ENCODE results near the gene MEIS1.

Gene MEIS1

DNA sequence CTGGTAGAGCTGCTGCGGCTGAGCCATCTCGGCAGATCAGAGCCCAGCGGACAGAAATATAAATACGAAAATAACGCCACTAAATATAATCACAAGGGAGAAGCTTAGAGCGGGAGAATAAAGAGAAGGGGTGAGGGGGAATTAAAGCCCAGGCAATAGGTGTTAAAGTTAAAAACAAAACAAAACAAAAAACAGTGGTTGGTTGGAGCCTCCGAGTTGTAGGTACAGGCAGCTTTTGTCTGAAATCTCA, 1.3 kb upstream of the MEIS1 start:
- DNase-seq (ENCODE audit: insufficient read length) (no peak), FAIRE-seq (no peak)
- TF ChIP-seq POLR2AphosphoS5 (IDR thresholded peaks at IDR 0.05; ENCODE audit: low read depth, low read length): no peak

DNA sequence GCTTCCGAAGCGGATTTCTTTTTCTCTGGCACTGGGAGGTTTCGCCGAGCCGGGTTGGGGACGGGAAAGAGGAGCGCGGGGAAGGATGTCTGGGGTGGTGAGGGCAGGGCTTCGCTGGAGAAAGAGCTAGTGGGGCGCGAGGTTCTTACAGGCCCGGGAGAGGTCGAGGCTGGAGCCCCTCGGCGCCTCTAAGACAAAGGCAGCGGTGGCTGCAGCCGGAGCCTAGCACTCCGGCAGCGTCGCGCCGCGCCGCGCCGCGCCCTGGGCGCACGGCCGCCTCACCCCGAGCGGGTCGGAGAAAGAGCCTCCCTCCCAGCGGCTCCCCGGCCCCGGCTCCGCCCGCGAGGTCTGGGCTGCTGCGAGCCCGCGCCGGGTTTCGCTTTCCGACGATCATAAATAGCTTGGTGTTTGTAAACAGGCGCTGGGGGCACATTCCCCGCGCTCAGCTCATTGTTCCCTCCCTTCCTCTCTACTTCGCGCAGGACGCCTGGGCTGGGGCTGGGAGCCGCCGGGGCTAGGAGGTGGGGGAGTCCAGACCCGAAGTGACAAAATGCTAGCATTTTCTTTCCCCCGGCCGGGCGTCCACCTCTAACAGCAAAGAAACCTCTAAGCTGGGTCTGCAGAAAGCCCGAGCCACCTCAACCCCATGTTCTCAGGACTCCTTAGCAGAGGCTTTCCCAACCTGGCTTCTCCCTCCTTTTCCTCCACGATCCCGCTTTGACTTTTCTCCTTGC, 813 bp upstream of the MEIS1 start:
- TF ChIP-seq POLR2A (IDR thresholded peaks at IDR 0.05; ENCODE audit: low read depth, low read length): no peak
- no peak for TF ChIP-seq POLR2AphosphoS5 (IDR thresholded peaks at IDR 0.05; ENCODE audit: low read depth, low read length)
- no peak for TF ChIP-seq TAF1 (IDR thresholded peaks at IDR 0.05; ENCODE audit: borderline replicate concordance, low read depth, low read length)
- FAIRE-seq: no peak
- no peak for DNase-seq (ENCODE audit: insufficient read length)

DNA sequence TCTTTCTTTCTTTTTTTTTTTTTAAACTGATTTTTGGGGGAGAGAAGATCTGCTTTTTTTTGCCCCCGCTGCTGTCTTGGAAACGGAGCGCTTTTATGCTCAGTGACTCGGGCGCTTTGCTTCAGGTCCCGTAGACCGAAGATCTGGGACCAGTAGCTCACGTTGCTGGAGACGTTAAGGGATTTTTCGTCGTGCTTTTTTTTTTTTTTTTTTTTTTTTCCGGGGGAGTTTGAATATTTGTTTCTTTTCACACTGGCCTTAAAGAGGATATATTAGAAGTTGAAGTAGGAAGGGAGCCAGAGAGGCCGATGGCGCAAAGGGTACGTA, 587 bp downstream of the MEIS1 start:
- FAIRE-seq (no peak), DNase-seq (ENCODE audit: insufficient read length) (no peak)
- no peak for TF ChIP-seq POLR2A (IDR thresholded peaks at IDR 0.05; ENCODE audit: low read depth, low read length)
- no peak for TF ChIP-seq POLR2AphosphoS5 (IDR thresholded peaks at IDR 0.05; ENCODE audit: low read depth, low read length)
- TF ChIP-seq TAF1 (IDR thresholded peaks at IDR 0.05; ENCODE audit: borderline replicate concordance, low read depth, low read length): no peak

DNA sequence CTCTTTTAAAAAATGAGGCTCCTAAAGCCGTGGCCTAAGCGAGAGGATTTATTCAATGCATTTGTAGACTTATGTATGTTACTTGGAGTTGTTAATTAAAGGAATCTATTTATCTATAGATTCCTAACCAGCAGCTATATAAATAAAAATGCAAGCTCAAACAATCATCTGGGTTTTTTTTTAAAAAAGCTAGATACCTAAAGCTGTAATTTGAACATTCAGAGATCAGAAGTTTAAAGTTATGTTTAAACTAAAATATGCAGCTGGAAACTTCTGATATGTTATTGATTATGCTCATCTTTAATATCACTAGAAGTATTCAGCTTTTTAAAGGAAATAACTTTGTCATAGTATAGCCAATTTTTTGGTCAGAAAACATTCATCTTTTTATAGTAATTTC, 1.0 kb downstream of the MEIS1 start:
- no peak for DNase-seq (ENCODE audit: insufficient read length)
- FAIRE-seq: no peak
- TF ChIP-seq POLR2AphosphoS5 (IDR thresholded peaks at IDR 0.05; ENCODE audit: low read depth, low read length): no peak
- TF ChIP-seq TAF1 (IDR thresholded peaks at IDR 0.05; ENCODE audit: borderline replicate concordance, low read depth, low read length): no peak
- TF ChIP-seq POLR2A (IDR thresholded peaks at IDR 0.05; ENCODE audit: low read depth, low read length): no peak

DNA sequence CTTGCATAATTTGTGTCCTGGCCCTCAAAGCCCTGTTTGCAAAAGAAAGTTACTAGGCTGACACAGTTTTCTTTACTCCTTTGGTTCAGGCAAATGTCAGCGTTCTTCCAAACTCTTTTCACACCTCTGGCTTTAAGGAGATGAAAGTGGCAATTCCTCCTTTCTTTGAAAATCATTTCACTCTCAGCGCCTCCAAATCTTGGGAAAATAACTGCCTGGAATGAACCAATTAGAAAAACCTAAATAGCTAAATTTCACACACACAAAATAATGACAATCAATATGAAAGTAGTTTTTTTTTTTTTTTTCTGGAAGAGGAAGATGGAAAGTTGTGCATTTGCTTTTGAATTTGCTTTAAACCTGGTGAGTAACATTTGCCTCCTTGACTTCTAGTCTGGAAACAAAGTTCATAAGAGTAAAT, 1.7 kb downstream of the MEIS1 start:
- no peak for TF ChIP-seq POLR2A (IDR thresholded peaks at IDR 0.05; ENCODE audit: low read depth, low read length)
- TF ChIP-seq POLR2AphosphoS5 (IDR thresholded peaks at IDR 0.05; ENCODE audit: low read depth, low read length): no peak
- TF ChIP-seq TAF1 (IDR thresholded peaks at IDR 0.05; ENCODE audit: borderline replicate concordance, low read depth, low read length): no peak
- FAIRE-seq (no peak), DNase-seq (ENCODE audit: insufficient read length) (no peak)

DNA sequence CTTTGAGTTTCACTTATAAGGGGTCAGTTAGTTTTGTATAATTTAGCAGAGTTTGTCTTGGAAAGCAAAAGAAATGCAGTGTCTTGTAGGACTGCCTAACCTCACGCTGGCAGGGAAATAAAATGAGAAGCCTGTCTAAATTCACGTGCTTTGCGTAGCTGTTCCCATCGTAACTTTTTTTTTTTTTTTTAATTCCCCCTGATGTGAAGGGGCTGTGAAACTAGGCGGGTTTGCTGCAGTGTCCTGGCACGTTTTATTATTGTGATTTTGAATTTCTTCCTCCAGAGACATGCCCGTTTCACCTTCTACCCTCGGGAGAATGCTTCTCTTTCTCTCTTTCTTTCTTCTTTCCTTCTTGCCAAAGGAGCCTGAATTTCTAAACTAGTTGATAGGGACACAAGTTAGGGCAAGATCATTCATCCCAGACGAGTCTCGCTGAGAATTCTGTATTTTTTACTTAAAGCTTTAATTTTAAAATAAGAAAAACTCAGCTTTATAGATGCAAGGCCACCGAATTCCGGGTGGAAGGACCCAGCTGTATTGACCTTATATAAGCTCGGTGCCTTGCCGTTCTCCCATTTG, 2.3 kb downstream of the MEIS1 start:
- FAIRE-seq (no peak), DNase-seq (ENCODE audit: insufficient read length) (no peak)
- TF ChIP-seq TAF1 (IDR thresholded peaks at IDR 0.05; ENCODE audit: borderline replicate concordance, low read depth, low read length) (no peak), POLR2A (IDR thresholded peaks at IDR 0.05; ENCODE audit: low read depth, low read length) (no peak), POLR2AphosphoS5 (IDR thresholded peaks at IDR 0.05; ENCODE audit: low read depth, low read length) (no peak)

DNA sequence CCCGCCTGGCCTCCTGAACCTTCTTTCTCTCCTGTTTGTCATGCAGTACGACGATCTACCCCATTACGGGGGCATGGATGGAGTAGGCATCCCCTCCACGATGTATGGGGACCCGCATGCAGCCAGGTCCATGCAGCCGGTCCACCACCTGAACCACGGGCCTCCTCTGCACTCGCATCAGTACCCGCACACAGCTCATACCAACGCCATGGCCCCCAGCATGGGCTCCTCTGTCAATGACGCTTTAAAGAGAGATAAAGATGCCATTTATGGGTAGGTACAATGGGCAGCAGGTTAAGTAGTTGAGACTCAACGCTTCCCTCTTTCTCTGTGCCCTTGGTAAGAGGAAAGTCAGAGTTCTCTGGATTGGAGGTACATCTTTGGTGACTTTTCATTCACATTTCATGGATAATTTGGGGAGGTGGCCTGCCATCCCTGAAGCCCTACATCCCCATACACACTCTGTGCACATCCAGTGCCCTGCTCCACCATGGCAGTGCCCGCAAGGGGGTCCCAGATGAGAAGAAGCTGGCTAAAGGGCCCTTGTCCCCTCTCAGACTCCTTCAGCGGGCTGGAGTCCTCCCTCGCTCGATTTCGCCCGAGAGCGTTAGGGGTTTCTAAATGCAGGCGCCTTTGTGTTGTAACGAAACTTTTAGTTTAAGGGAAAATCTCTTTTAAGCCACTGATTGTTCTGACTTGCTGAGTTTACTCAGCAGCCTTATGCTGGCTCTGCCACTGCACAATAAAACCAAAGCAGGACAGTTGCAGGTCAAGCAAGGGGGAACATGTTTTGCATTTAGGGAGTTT, 3.0 kb downstream of the MEIS1 start:
- no peak for DNase-seq (ENCODE audit: insufficient read length)
- TF ChIP-seq TAF1 (IDR thresholded peaks at IDR 0.05; ENCODE audit: borderline replicate concordance, low read depth, low read length): no peak
- FAIRE-seq: no peak

DNA sequence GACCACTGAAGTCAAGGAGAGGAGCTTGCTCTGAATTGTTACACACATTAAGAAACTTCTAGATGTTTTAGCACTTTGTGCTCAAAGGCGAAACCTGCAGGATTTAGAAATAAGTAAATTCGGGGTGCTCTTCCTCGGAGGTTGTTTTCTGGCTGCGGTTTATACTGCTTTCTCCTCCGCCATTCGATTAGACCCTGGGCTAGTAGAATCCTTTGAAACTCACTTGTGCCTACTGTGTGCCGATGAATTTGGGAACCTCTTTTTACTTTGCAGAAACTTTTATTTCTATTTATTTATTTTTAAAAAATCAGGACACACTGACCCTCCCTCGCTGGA, 3.5 kb downstream of the MEIS1 start:
- FAIRE-seq (no peak), DNase-seq (ENCODE audit: insufficient read length) (no peak)
- no peak for TF ChIP-seq POLR2A (IDR thresholded peaks at IDR 0.05; ENCODE audit: low read depth, low read length)
- no peak for TF ChIP-seq TAF1 (IDR thresholded peaks at IDR 0.05; ENCODE audit: borderline replicate concordance, low read depth, low read length)
- TF ChIP-seq POLR2AphosphoS5 (IDR thresholded peaks at IDR 0.05; ENCODE audit: low read depth, low read length): no peak

DNA sequence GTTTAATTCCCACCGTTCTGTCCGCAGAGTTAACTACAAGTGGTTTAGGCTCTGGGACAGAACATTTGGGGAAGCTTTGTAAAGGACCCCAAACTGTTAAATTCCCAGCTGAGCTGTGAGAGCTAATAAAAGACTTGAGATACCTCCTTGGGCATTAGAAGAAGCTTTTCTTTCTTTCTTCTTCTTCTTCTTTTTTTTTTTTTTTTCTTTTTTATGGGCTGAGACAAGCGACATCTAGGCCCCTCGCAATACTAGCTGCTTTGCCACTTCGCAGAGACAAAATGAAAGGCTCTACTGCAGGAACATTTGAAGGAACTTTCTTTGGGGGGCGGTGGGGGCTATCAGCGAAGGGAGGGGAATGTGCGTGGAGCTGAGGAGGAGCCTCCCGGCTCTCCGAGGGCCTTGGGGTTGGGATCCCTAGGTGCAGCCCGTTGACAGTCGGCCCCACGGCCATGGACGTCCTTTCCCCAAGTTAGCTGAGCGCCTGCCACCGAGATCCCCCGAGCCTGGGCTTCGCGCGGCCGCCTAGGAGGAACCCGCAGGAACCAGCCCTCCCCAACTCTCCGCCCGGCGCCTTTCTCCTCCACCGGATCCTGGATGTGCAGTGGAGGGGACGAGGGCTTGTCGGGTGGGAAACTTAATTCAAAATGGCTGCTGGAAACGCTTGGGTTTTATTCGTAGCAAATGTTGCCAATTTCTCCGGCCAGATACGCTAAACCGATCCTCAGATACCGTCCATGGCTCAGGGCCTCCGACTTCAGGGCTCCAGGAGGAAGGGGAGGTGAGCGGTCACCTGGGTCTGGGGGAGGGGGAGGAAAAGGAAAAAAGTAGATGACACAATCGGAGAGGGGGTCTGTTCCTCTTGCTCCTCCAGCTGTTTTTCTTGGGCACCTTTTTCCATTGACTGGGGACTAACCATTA, 4.2 kb downstream of the MEIS1 start:
- TF ChIP-seq POLR2AphosphoS5 (IDR thresholded peaks at IDR 0.05; ENCODE audit: low read depth, low read length) (no peak), TAF1 (IDR thresholded peaks at IDR 0.05; ENCODE audit: borderline replicate concordance, low read depth, low read length) (no peak), POLR2A (IDR thresholded peaks at IDR 0.05; ENCODE audit: low read depth, low read length) (no peak)
- FAIRE-seq: no peak
- DNase-seq (ENCODE audit: insufficient read length): no peak

DNA sequence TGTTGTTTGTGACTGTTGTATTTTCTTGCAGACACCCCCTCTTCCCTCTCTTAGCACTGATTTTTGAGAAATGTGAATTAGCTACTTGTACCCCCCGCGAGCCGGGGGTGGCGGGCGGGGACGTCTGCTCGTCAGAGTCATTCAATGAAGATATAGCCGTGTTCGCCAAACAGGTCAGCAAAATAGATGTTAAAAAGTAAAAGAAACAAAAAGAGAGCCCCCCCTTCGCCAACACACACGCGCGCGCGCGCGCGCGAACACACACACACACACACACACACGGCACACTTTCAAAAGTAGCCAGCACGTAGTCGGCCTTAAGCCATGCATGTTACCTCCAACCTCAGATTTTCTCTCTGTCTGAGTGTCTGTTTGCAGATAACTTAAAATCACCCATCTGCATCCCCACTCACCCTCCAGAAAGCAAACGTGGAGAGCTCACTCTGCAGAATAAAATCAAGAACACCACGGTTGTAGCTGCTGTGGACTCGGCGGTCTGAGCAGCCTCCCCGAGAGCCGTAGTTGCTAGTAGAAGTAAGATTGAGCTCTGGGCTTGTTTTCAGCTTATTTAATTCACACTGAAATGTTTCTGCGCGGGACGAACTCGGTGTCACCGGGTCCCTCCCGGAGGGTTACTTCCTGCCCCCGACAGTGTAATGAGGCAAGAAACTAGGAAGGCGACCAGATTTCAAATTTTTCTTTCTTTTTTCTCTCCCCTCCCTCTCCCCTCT, 5.1 kb downstream of the MEIS1 start:
- TF ChIP-seq POLR2AphosphoS5 (IDR thresholded peaks at IDR 0.05; ENCODE audit: low read depth, low read length) (no peak), POLR2A (IDR thresholded peaks at IDR 0.05; ENCODE audit: low read depth, low read length) (no peak), TAF1 (IDR thresholded peaks at IDR 0.05; ENCODE audit: borderline replicate concordance, low read depth, low read length) (no peak)
- no peak for FAIRE-seq
- no peak for DNase-seq (ENCODE audit: insufficient read length)

Measured in GM12892 (cell line).